Liver (tissue), 9 donors: ENCODE data around the gene LPGAT1. TPM values are rescaled to one million over a fixed set of nuclear protein-coding genes. Genes with fewer than 3 reads are reported as not detected.
A peak's percentile ranks its signal among the peaks of the same experiment; 100 is the strongest.

ENCODE experiments used
- DNase-seq: peaks from one replicate; pipeline ENCODE4 v3.0.0-alpha.2; 2017; ENCODE audit warnings: low spot score
- H3K27ac ChIP-seq, 2 donors: one replicate each; pipeline ENCODE4 v1.7.0; 2013; ENCODE audit warnings: inconsistent platforms in 2 of 2, low read length in 2 of 2, control low read depth in 1 of 2, low read depth in 1 of 2, mild to moderate bottlenecking in 1 of 2
- H3K27me3 ChIP-seq, 4 donors: one replicate each; pipeline versions ENCODE4 v1.6.1 to v1.7.0; 2013; ENCODE audit warnings: low read length in 3 of 4, inconsistent platforms in 1 of 4, mild to moderate bottlenecking in 1 of 4, moderate library complexity in 1 of 4; ENCODE audit not compliant: control insufficient read depth in 4 of 4, insufficient read depth in 4 of 4
- H3K36me3 ChIP-seq, 4 donors: one replicate each; pipeline versions ENCODE4 v1.6.1 to v1.7.0; 2013; ENCODE audit warnings: low read length in 3 of 4, mild to moderate bottlenecking in 3 of 4, low read depth in 1 of 4, moderate library complexity in 1 of 4; ENCODE audit not compliant: control insufficient read depth in 4 of 4, insufficient read depth in 3 of 4
- H3K4me1 ChIP-seq, 4 donors: one replicate each; pipeline versions ENCODE4 v1.6.1 to v1.7.0; 2013; ENCODE audit warnings: low read length in 3 of 4, mild to moderate bottlenecking in 3 of 4, moderate library complexity in 1 of 4; ENCODE audit not compliant: control insufficient read depth in 4 of 4, insufficient read depth in 4 of 4
- H3K4me3 ChIP-seq, 3 donors: one replicate each; pipeline versions ENCODE4 v1.6.1 to v1.7.0; 2013; ENCODE audit warnings: low read length in 3 of 3, control low read depth in 1 of 3, low read depth in 1 of 3, mild to moderate bottlenecking in 1 of 3
- H3K9ac ChIP-seq, 2 donors: one replicate each; pipeline ENCODE4 v1.7.0; 2013; ENCODE audit warnings: low read length in 2 of 2, mild to moderate bottlenecking in 2 of 2, moderate library complexity in 2 of 2, control low read depth in 1 of 2, low read depth in 1 of 2
- H3K9me3 ChIP-seq, 4 donors: one replicate each; pipeline versions ENCODE4 v1.6.1 to v1.7.0; 2013; ENCODE audit warnings: low read length in 3 of 4; ENCODE audit not compliant: control insufficient read depth in 4 of 4
- ATF3 ChIP-seq: IDR thresholded peaks from 2 replicates; pipeline ENCODE4 v1.6.1; 2016; ENCODE audit warnings: antibody characterized with exemption
- CTCF ChIP-seq: fragments of 150-350 bp; IDR thresholded peaks from 2 replicates; pipeline ENCODE4 v1.5.1; 2017; ENCODE audit warnings: improper control_type of control experiment, low read depth, low read length; ENCODE audit not compliant: missing input control
- EGR1 ChIP-seq, 2 donors: IDR thresholded peaks; 2 replicates each; pipeline ENCODE4 v1.6.1; 2016 to 2018; ENCODE audit warnings: antibody characterized with exemption in 2 of 2, low read depth in 2 of 2
- FOXA1 ChIP-seq: IDR thresholded peaks from 2 replicates; pipeline ENCODE4 v1.6.1; 2016; ENCODE audit warnings: antibody characterized with exemption
- FOXA2 ChIP-seq: IDR thresholded peaks from 2 replicates; pipeline ENCODE4 v1.6.1; 2016; ENCODE audit warnings: antibody characterized with exemption
- GABPA ChIP-seq, 2 donors: IDR thresholded peaks in 1 of 2; conservative IDR thresholded peaks in 1 of 2; 2 replicates each; pipeline ENCODE4 v1.6.1; 2016; ENCODE audit warnings: antibody characterized with exemption in 2 of 2, mild to moderate bottlenecking in 1 of 2, moderate library complexity in 1 of 2
- HNF4A ChIP-seq, 2 donors: conservative IDR thresholded peaks; 2 replicates each; pipeline ENCODE4 v1.6.1; 2016; ENCODE audit warnings: antibody characterized with exemption in 2 of 2, mild to moderate bottlenecking in 2 of 2
- HNF4G ChIP-seq: IDR thresholded peaks from 2 replicates; pipeline ENCODE4 v1.6.1; 2016; ENCODE audit warnings: antibody characterized with exemption
- JUND ChIP-seq, 2 donors: IDR thresholded peaks; 2 replicates each; pipeline ENCODE4 v1.6.1; 2016; ENCODE audit warnings: antibody characterized with exemption in 2 of 2
- MAX ChIP-seq: IDR thresholded peaks from 2 replicates; pipeline ENCODE4 v1.6.1; 2016; ENCODE audit warnings: antibody characterized with exemption
- NR2F2 ChIP-seq: IDR thresholded peaks from 2 replicates; pipeline ENCODE4 v1.6.1; 2016; ENCODE audit warnings: antibody characterized with exemption
- RAD21 ChIP-seq, 2 donors: IDR thresholded peaks; 2 replicates each; pipeline ENCODE4 v1.6.1; 2016; ENCODE audit warnings: antibody characterized with exemption in 2 of 2, mild to moderate bottlenecking in 2 of 2
- REST ChIP-seq: IDR thresholded peaks from 2 replicates; pipeline ENCODE4 v1.6.1; 2016; ENCODE audit warnings: antibody characterized with exemption, mild to moderate bottlenecking
- RXRA ChIP-seq, 2 donors: IDR thresholded peaks; 2 replicates each; pipeline ENCODE4 v1.6.1; 2017 to 2018; ENCODE audit warnings: antibody characterized with exemption in 2 of 2, mild to moderate bottlenecking in 1 of 2
- SP1 ChIP-seq: IDR thresholded peaks from 2 replicates; pipeline ENCODE4 v1.6.1; 2018; ENCODE audit warnings: antibody characterized with exemption, mild to moderate bottlenecking
- TAF1 ChIP-seq: conservative IDR thresholded peaks from 2 replicates; pipeline ENCODE4 v1.6.1; 2016; ENCODE audit warnings: antibody characterized with exemption, mild to moderate bottlenecking
- YY1 ChIP-seq: IDR thresholded peaks from 2 replicates; pipeline ENCODE4 v1.6.1; 2016; ENCODE audit warnings: antibody characterized with exemption, mild to moderate bottlenecking
- ZBTB33 ChIP-seq: IDR thresholded peaks from 2 replicates; pipeline ENCODE4 v1.6.1; 2016; ENCODE audit warnings: antibody characterized with exemption
- WGBS: extraction: QIAGEN DNeasy Blood & Tissue Kit; methylation state at CpG from one replicate; pipeline ENCODE4 v1.1.7; 2013; 5-methylcytosine and 5-hydroxymethylcytosine counted together
- polyA plus RNA-seq, 2 donors: library from polyadenylated mRNA; stranded (reverse) in 1 of 2; unstranded in 1 of 2; fragments of 200-250 nt in 1 of 2; fragments of >200 nt in 1 of 2; fragmentation: Nextera tagmentation in 1 of 2; extraction: Ambion mirVana in 1 of 2; gene quantifications; one replicate each; pipeline versions ENCODE4 v1.2.1 to v1.2.3, GENCODE V29; 2013 to 2015
- total RNA-seq, 2 donors: library from RNA; depleted of rRNA; stranded (reverse); fragments of >200 nt; gene quantifications; one replicate each; pipeline ENCODE4 v1.2.3, GENCODE V29; 2014
- donor health status: healthy.
- donor health status: healthy.
- donor health status: healthy.
- donor health status: healthy.
- donor health status: healthy.

The LPGAT1 gene
- total and polyA plus RNA-seq, 4 donors = 11.6 to 53.8 (median 32.2) TPM

- H3K36me3 ChIP-seq = peaks cover 0 to 9% (median 0%) of the 10 kb centered on the region in 4 donors
- no peaks in the 10 kb centered on the region for H3K27me3 ChIP-seq
- TF ChIP-seq HNF4G = no peak
- TF ChIP-seq YY1 = no peak
- no peak for TF ChIP-seq EGR1 (IDR thresholded peaks at IDR 0.05; ENCODE audit: low read depth in 2 of 2)
- TF ChIP-seq HNF4A (conservative IDR thresholded peaks at IDR 0.05) = no peak
- no peak for TF ChIP-seq SP1
- TF ChIP-seq MAX = no peak
- TF ChIP-seq RXRA (IDR thresholded peaks at IDR 0.05) = no peak
- TF ChIP-seq REST = no peak
- no peak for TF ChIP-seq FOXA1
- DNase-seq = no peak
- WGBS = 52% methylated on average over 1 of the region's 1 CpG
- H3K9ac ChIP-seq = no peak overlapping the region
- H3K4me3 ChIP-seq = no peak overlapping the region
- no peaks in the 10 kb centered on the region for H3K9me3 ChIP-seq
- peaks cover 7 to 37% (median 16%) of the 10 kb centered on the region in 4 donors for H3K4me1 ChIP-seq
- no peak overlapping the region for H3K27ac ChIP-seq
Measured at GRCh38 chr1:211825980-211826379, 4.6 kb downstream of the LPGAT1 start.

GRCh38 chr1:211822677-211823407 lies 7.7 kb downstream of the LPGAT1 start:
- no peak for DNase-seq
- TF ChIP-seq JUND (IDR thresholded peaks at IDR 0.05) (no peak), CTCF (no peak), ZBTB33 (no peak), HNF4G (no peak), FOXA2 (no peak), HNF4A (conservative IDR thresholded peaks at IDR 0.05) (no peak), TAF1 (no peak), ATF3 (no peak), GABPA (IDR thresholded peaks at IDR 0.05 in 1 of 2, conservative IDR thresholded peaks at IDR 0.05 in 1 of 2) (no peak), RAD21 (IDR thresholded peaks at IDR 0.05) (no peak), REST (no peak), NR2F2 (no peak), FOXA1 (no peak), SP1 (no peak), EGR1 (IDR thresholded peaks at IDR 0.05; ENCODE audit: low read depth in 2 of 2) (no peak)
- Histone ChIP-seq H3K36me3 (peaks cover 0 to 12% (median 0%) of the 10 kb centered on the region in 4 donors), H3K27me3 (no peaks in the 10 kb centered on the region), H3K9me3 (no peaks in the 10 kb centered on the region), H3K27ac (peak overlapping the region in 1 of 2 donors; percentile 7), H3K9ac (no peak overlapping the region), H3K4me3 (no peak overlapping the region), H3K4me1 (peaks cover 7 to 40% (median 15%) of the 10 kb centered on the region in 4 donors)
- WGBS = 91% methylated on average over 5 of the region's 5 CpGs
